GM13976 (cell line): Measurements from ENCODE around the gene MEX3A.
"Not testable (repeated sequence)": the region's sequence is repeated elsewhere in the genome, so short reads cannot be mapped to it uniquely, and the experiment has no call there.

Source experiments
- DNase-seq: peaks from one replicate; pipeline ENCODE4 v3.0.0; 2012; ENCODE audit warnings: low spot score
- in situ Hi-C: fragments of 300-500 bp; cut with MboI; formaldehyde crosslinking; loops from one replicate; pipeline ENCODE4 v1.12.0; 2022; ENCODE audit warnings: low sequenced_read_pairs, mixed read lengths, inconsistent platforms; ENCODE audit not compliant: unreplicated experiment
- TF ChIP-seq, protein P1 (sequence below): IDR thresholded peaks from 2 replicates; pipeline ENCODE4 v1.5.1; 2012; ENCODE audit warnings: borderline replicate concordance, mild to moderate bottlenecking; ENCODE audit not compliant: insufficient read depth; ENCODE audit errors: extremely low read depth, missing control alignments, control extremely low read depth

MEX3A gene

GRCh38 chr1:156122086-156122485, 39.8 kb upstream of the MEX3A start:
- in situ Hi-C loops, result no loop called here
- TF ChIP-seq, protein P1, sequence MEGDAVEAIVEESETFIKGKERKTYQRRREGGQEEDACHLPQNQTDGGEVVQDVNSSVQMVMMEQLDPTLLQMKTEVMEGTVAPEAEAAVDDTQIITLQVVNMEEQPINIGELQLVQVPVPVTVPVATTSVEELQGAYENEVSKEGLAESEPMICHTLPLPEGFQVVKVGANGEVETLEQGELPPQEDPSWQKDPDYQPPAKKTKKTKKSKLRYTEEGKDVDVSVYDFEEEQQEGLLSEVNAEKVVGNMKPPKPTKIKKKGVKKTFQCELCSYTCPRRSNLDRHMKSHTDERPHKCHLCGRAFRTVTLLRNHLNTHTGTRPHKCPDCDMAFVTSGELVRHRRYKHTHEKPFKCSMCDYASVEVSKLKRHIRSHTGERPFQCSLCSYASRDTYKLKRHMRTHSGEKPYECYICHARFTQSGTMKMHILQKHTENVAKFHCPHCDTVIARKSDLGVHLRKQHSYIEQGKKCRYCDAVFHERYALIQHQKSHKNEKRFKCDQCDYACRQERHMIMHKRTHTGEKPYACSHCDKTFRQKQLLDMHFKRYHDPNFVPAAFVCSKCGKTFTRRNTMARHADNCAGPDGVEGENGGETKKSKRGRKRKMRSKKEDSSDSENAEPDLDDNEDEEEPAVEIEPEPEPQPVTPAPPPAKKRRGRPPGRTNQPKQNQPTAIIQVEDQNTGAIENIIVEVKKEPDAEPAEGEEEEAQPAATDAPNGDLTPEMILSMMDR, result no peak
- DNase-seq, result no peak

- TF ChIP-seq, protein P1, result no peak
- DNase-seq, result no peak
- in situ Hi-C loops, result no loop called here
Measured at GRCh38 chr1:156121457-156121856, 39.2 kb upstream of the MEX3A start.

DNA sequence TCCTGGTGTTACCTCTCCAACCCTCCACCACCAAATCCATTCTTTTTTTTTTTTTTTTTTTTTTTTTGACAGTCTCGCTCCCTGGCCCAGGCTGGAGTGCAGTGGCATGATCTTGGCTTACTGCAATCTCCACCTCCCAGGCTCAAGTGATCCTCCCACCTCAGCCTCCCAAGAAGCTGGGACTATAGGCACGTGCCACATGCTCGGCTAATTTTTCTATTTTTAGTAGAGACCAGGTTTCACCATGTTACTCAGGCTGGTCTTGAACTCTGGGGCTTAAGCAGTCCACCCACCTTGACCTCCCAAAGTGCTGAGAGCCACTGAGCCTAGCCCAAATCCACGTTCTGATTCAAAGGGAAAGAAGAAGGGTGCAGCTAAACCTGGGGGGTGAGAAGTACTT, 38.7 kb upstream of the MEX3A start:
- in situ Hi-C loops, DNase-seq: not testable (repeated sequence)

GRCh38 chr1:156120318-156120717, 38.1 kb upstream of the MEX3A start:
- in situ Hi-C loops, result no loop called here
- TF ChIP-seq, protein P1, result no peak
- no peak for DNase-seq

DNA sequence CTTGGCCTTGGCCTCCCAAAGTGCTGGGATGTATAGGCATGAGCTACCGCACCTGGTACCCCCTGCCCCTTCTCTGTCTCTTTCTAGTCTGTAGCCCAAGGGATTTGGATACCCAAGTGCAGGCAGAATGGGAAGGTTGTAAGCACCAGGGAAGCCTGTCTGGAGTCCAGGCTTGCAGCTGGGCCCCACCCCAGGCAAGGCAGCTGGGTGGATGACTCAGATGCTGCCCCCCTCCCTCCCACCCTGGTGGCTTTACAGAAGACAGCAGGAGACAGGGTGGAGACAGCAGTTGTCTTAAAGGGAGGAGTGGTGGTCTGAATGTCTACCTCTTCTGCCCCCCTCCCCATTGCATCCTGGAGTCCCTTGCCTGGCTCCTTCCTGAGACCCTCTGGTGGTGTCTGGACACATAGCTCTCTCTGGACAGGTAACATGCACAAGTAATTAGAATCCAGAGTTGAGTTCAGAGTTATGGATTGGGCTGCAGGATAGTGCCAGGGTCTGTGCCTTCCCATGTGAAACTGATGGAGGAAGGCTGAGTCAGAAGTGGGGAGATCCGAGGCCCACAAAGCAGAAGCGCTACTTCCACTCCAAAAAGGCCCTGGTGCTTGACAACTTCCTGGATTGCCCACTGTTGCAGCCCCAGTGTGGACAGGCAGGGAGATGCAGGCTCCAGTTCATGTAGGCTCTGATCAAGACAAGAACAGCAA, 37.4 kb upstream of the MEX3A start:
- in situ Hi-C loops, result no loop called here
- TF ChIP-seq, protein P1, result no peak
- no peak for DNase-seq

GRCh38 chr1:156118177-156118868, 36.1 kb upstream of the MEX3A start:
- TF ChIP-seq, protein P1, result no peak
- DNase-seq, result no peak

More at GRCh38 chr1:156118177-156118868, 36.1 kb upstream of the MEX3A start:
- in situ Hi-C loops, result no loop called here
